DOHH2 (cell line): ENCODE data around the gene TAS2R4.
"Not testable (repeated sequence)": the region's sequence is repeated elsewhere in the genome, so short reads cannot be mapped to it uniquely, and the experiment has no call there.

Source experiments
- H3F3A ChIP-seq: fragments of 200-600 bp; sonication (generic), shearing (Covaris generic); 2 replicates; pipeline ENCODE4 v1.6.0; 2016; ENCODE audit warnings: antibody characterized with exemption, mild to moderate bottlenecking; ENCODE audit not compliant: control insufficient read depth, insufficient read depth
- H3K27ac ChIP-seq: fragments of 200-600 bp; sonication (generic); 2 replicates; pipeline ENCODE4 v1.5.1; 2014; ENCODE audit warnings: low read depth, mild to moderate bottlenecking, low read length, moderate library complexity
- H3K27me3 ChIP-seq: fragments of 200-600 bp; sonication (generic); 2 replicates; pipeline ENCODE4 v1.6.1; 2014; ENCODE audit warnings: mild to moderate bottlenecking, low read length, mixed read lengths; ENCODE audit not compliant: control insufficient read depth
- H3K36me3 ChIP-seq: fragments of 200-600 bp; sonication (generic); 2 replicates; pipeline ENCODE4 v1.6.1; 2014; ENCODE audit warnings: mild to moderate bottlenecking, low read length, moderate library complexity, mixed read lengths; ENCODE audit not compliant: control insufficient read depth
- H3K4me1 ChIP-seq: fragments of 200-600 bp; sonication (generic); 2 replicates; pipeline ENCODE4 v1.6.1; 2014; ENCODE audit warnings: mild to moderate bottlenecking, low read length, mixed read lengths; ENCODE audit not compliant: control insufficient read depth
- H3K4me2 ChIP-seq: fragments of 200-600 bp; sonication (generic); 2 replicates; pipeline ENCODE4 v1.6.0; 2014; ENCODE audit warnings: mild to moderate bottlenecking, low read length, moderate library complexity
- H3K4me3 ChIP-seq: fragments of 200-600 bp; sonication (generic); 2 replicates; pipeline ENCODE4 v1.5.1; 2014; ENCODE audit warnings: mild to moderate bottlenecking, low read length, mixed read lengths
- H3K79me2 ChIP-seq: fragments of 200-600 bp; sonication (generic); 2 replicates; pipeline ENCODE4 v1.6.1; 2014; ENCODE audit warnings: mild to moderate bottlenecking, low read length, mixed read lengths; ENCODE audit not compliant: control insufficient read depth
- H3K9me2 ChIP-seq: fragments of 200-600 bp; sonication (generic); replicated peaks from 2 replicates; pipeline ENCODE4 v1.6.1; 2014; ENCODE audit warnings: mild to moderate bottlenecking, low read length, mixed read lengths; ENCODE audit not compliant: control insufficient read depth
- H3K9me3 ChIP-seq: fragments of 200-600 bp; sonication (generic); 2 replicates; pipeline ENCODE4 v1.6.1; 2014; ENCODE audit warnings: antibody characterized with exemption, low read length, mixed read lengths; ENCODE audit not compliant: control insufficient read depth, insufficient read depth
- H4K20me1 ChIP-seq: fragments of 200-600 bp; sonication (generic); 2 replicates; pipeline ENCODE4 v1.6.0; 2014; ENCODE audit warnings: low read depth, mild to moderate bottlenecking, antibody characterized with exemption, low read length, moderate library complexity; ENCODE audit not compliant: control insufficient read depth, insufficient read depth
- EZH2phosphoT487 ChIP-seq: fragments of 200-600 bp; sonication (generic); IDR thresholded peaks from 2 replicates; pipeline ENCODE4 v1.6.1; 2017; ENCODE audit warnings: borderline replicate concordance, mild to moderate bottlenecking, antibody characterized with exemption, low read length, moderate library complexity, mixed read lengths
- TF ChIP-seq, protein P1 (sequence below): fragments of 200-600 bp; sonication (generic); IDR thresholded peaks from one replicate; pipeline ENCODE4 v1.5.1; 2014; ENCODE audit warnings: antibody characterized with exemption, mild to moderate bottlenecking, low read depth, low read length; ENCODE audit not compliant: poor library complexity, severe bottlenecking

Gene TAS2R4

DNA sequence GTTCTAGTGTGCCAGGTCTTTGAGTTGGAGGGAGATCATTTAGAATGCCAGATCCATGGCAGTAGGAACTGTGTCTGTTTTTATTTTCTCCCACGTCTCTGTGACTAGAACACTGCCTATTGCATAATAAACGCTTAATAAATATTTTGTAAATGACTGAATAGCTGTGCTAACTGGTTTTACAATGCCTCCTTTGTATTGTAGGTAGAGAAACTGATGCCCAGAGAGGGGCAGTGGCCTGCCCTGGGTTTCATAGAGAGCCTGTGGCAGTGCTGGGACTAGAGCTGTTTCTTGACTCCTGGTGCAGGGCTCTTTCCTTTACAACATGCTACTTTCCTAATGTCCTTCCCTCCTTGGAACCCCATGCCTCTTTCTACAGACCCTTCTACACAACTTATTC, 16.1 kb downstream of the TAS2R4 start:
- Histone ChIP-seq H3K9me2 (no peaks in the 10 kb centered on the region), H4K20me1 (no peaks in the 10 kb centered on the region), H3K4me1 (peaks cover 4% of the 10 kb centered on the region; the same call in 1 of the 2 replicates), H3K79me2 (no peaks in the 10 kb centered on the region), H3K4me3 (no peak overlapping the region), H3K27me3 (no peaks in the 10 kb centered on the region), H3F3A (no peaks in the 10 kb centered on the region), H3K36me3 (no peaks in the 10 kb centered on the region), H3K9me3 (no peaks in the 10 kb centered on the region), H3K4me2 (no peak overlapping the region), H3K27ac (no peak overlapping the region)
- TF ChIP-seq, protein P1, sequence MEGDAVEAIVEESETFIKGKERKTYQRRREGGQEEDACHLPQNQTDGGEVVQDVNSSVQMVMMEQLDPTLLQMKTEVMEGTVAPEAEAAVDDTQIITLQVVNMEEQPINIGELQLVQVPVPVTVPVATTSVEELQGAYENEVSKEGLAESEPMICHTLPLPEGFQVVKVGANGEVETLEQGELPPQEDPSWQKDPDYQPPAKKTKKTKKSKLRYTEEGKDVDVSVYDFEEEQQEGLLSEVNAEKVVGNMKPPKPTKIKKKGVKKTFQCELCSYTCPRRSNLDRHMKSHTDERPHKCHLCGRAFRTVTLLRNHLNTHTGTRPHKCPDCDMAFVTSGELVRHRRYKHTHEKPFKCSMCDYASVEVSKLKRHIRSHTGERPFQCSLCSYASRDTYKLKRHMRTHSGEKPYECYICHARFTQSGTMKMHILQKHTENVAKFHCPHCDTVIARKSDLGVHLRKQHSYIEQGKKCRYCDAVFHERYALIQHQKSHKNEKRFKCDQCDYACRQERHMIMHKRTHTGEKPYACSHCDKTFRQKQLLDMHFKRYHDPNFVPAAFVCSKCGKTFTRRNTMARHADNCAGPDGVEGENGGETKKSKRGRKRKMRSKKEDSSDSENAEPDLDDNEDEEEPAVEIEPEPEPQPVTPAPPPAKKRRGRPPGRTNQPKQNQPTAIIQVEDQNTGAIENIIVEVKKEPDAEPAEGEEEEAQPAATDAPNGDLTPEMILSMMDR: no peak
- TF ChIP-seq EZH2phosphoT487: no peak

DNA sequence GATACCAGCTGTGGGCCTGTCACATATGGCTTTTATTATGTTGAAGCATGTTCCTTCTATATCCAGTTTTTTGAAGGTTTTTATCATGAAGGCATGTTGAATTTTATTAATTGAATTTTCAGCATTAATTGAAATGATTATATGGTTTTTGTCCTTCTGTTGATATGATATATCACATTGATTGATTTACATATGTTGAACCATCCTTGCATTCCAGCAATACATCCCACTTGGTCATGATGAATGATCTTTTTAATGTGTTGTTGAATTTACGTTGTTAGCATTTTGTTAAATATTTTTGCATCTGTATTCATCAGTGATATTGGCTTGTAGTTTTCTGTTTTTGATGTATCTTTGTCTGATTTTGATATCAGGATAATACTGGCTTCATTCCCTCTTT, 43.6 kb downstream of the TAS2R4 start:
- H3K9me2 ChIP-seq: no peaks in the 10 kb centered on the region
- H4K20me1 ChIP-seq: no peaks in the 10 kb centered on the region
- no peak overlapping the region for H3K4me2 ChIP-seq
- peaks cover 10% of the 10 kb centered on the region; the same call in 1 of the 2 replicates for H3K9me3 ChIP-seq
- H3K4me3 ChIP-seq: no peak overlapping the region
- no peaks in the 10 kb centered on the region for H3K4me1 ChIP-seq
- TF ChIP-seq, protein P1: no peak
- no peak for TF ChIP-seq EZH2phosphoT487
- no peaks in the 10 kb centered on the region for H3K36me3 ChIP-seq
- H3K27ac ChIP-seq: no peak overlapping the region
- no peaks in the 10 kb centered on the region for H3F3A ChIP-seq
- H3K79me2 ChIP-seq: no peaks in the 10 kb centered on the region
- no peaks in the 10 kb centered on the region for H3K27me3 ChIP-seq

DNA sequence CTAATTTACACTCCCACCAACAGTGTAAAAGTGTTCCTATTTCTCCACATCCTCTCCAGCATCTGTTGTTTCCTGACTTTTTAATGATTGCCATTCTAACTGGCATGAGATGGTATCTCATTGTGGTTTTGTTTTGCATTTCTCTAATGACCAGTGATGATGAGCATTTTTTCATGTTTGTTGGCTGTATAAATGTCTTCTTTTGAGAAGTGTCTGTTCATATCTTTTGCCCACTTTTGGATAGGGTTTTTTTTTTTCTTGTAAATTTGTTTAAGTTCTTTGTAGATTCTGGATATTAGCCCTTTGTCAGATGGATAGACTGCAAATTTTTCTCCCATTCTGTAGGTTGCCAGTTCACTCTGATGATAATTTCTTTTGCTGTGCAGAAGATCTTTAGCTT, 46.0 kb downstream of the TAS2R4 start:
- H3K36me3 ChIP-seq, H4K20me1 ChIP-seq, H3K27me3 ChIP-seq, H3K4me3 ChIP-seq, H3K9me2 ChIP-seq, H3K27ac ChIP-seq, H3K4me2 ChIP-seq, H3F3A ChIP-seq, H3K4me1 ChIP-seq, H3K9me3 ChIP-seq, H3K79me2 ChIP-seq: not testable (repeated sequence)
